ENCODE results near the gene DOHH.

Gene DOHH

GRCh38 chr19:3547301-3547731 is 46.8 kb upstream of the DOHH start:
- TF ChIP-seq EGR1 (IDR thresholded peaks at IDR 0.05) (no peak), YY1 (IDR thresholded peaks at IDR 0.05; ENCODE audit: low read depth) (no peak), CEBPB (IDR thresholded peaks at IDR 0.05) (no peak), USF1 (IDR thresholded peaks at IDR 0.05) (no peak)

GRCh38 chr19:3546119-3546518 is 45.6 kb upstream of the DOHH start:
- TF ChIP-seq FOXM1 (IDR thresholded peaks at IDR 0.05; ENCODE audit: borderline replicate concordance, low read depth) = no peak
- TF ChIP-seq EP300 (IDR thresholded peaks at IDR 0.05; ENCODE audit: borderline replicate concordance) = no peak
- TF ChIP-seq NFIC (IDR thresholded peaks at IDR 0.05) = no peak
- TF ChIP-seq YY1 (IDR thresholded peaks at IDR 0.05; ENCODE audit: low read depth) = no peak

- TF ChIP-seq CREB1 (IDR thresholded peaks at IDR 0.05; ENCODE audit: low read depth) (no peak), EP300 (IDR thresholded peaks at IDR 0.05; ENCODE audit: borderline replicate concordance) (no peak), USF1 (IDR thresholded peaks at IDR 0.05) (no peak), EGR1 (IDR thresholded peaks at IDR 0.05) (no peak), REST (IDR thresholded peaks at IDR 0.05; ENCODE audit: low read depth) (no peak), TEAD4 (IDR thresholded peaks at IDR 0.05) (no peak), TCF12 (IDR thresholded peaks at IDR 0.05; ENCODE audit: low read depth) (no peak), TAF1 (IDR thresholded peaks at IDR 0.05; ENCODE audit: low read depth) (no peak), FOXM1 (IDR thresholded peaks at IDR 0.05; ENCODE audit: borderline replicate concordance, low read depth) (no peak)
Measured at GRCh38 chr19:3545669-3546034, 45.2 kb upstream of the DOHH start.

GRCh38 chr19:3544742-3545668 is 44.5 kb upstream of the DOHH start:
- 0 out of 2 replicates have a peak, but pooled peaks have one; percentile 12 for TF ChIP-seq MAX (IDR thresholded peaks at IDR 0.05)
- TF ChIP-seq CREB1 (IDR thresholded peaks at IDR 0.05; ENCODE audit: low read depth) = no peak
- peak; percentile 61 for TF ChIP-seq RAD21 (IDR thresholded peaks at IDR 0.05; ENCODE audit: low read depth)

- no peak for TF ChIP-seq YY1 (IDR thresholded peaks at IDR 0.05; ENCODE audit: low read depth)
- no peak for TF ChIP-seq FOXM1 (IDR thresholded peaks at IDR 0.05; ENCODE audit: borderline replicate concordance, low read depth)
- TF ChIP-seq CEBPB (IDR thresholded peaks at IDR 0.05) = no peak
- TF ChIP-seq REST (IDR thresholded peaks at IDR 0.05; ENCODE audit: low read depth) = no peak
Measured at GRCh38 chr19:3544058-3544376, 43.5 kb upstream of the DOHH start.

- TF ChIP-seq REST (IDR thresholded peaks at IDR 0.05; ENCODE audit: low read depth) = no peak
- TF ChIP-seq USF1 (IDR thresholded peaks at IDR 0.05) = no peak
- TF ChIP-seq TCF12 (IDR thresholded peaks at IDR 0.05; ENCODE audit: low read depth) = no peak
- TF ChIP-seq FOXM1 (IDR thresholded peaks at IDR 0.05; ENCODE audit: borderline replicate concordance, low read depth) = no peak
- TF ChIP-seq EGR1 (IDR thresholded peaks at IDR 0.05) = no peak
- no peak for TF ChIP-seq CREB1 (IDR thresholded peaks at IDR 0.05; ENCODE audit: low read depth)
- TF ChIP-seq TAF1 (IDR thresholded peaks at IDR 0.05; ENCODE audit: low read depth) = no peak
- no peak for TF ChIP-seq YY1 (IDR thresholded peaks at IDR 0.05; ENCODE audit: low read depth)
Measured at GRCh38 chr19:3543150-3544057, 42.9 kb upstream of the DOHH start.
